KOPT-K1 (cell line): ENCODE measurements around the gene RAB5B.
A peak's percentile ranks its signal among the peaks of the same experiment; 100 is the strongest.
"Not testable (repeated sequence)": the region's sequence is repeated elsewhere in the genome, so short reads cannot be mapped to it uniquely, and the experiment has no call there.

ENCODE experiments used
- H3K27ac ChIP-seq: fragments of 200-600 bp; sonication (generic); 2 replicates; pipeline ENCODE4 v1.5.1; 2016; ENCODE audit warnings: antibody characterized with exemption, mild to moderate bottlenecking, low read depth, low read length; ENCODE audit not compliant: poor library complexity, severe bottlenecking
- H3K36me3 ChIP-seq: fragments of 200-600 bp; sonication (generic); 2 replicates; pipeline ENCODE4 v1.5.1; 2017; ENCODE audit warnings: antibody characterized with exemption, mild to moderate bottlenecking, low read length, moderate library complexity; ENCODE audit not compliant: insufficient read depth
- H3K9me3 ChIP-seq: fragments of 200-600 bp; sonication (generic); 2 replicates; pipeline ENCODE4 v1.5.1; 2017; ENCODE audit warnings: antibody characterized with exemption, low read length, mild to moderate bottlenecking; ENCODE audit not compliant: insufficient read depth, poor library complexity, severe bottlenecking

RAB5B gene

DNA sequence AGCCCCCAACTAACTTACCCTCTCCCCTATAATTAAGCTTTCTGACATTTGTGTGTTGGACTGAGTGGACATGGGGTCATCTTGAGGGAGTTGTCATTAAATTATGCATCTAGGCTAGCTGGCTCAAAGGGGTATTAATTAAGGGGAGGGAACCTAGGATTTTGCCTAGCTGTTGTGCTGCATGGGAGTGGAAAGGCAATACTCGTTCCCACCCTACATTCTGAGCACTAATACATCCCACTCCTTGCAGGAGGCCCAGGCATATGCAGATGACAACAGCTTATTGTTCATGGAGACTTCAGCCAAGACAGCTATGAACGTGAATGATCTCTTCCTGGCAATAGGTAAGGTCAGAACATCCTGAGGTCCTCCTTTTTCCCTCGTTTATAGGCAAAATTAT lies 17.2 kb downstream of the RAB5B start:
- Histone ChIP-seq H3K36me3 (peaks cover 95% of the 10 kb centered on the region), H3K9me3 (no peaks in the 10 kb centered on the region), H3K27ac (no peak overlapping the region)

DNA sequence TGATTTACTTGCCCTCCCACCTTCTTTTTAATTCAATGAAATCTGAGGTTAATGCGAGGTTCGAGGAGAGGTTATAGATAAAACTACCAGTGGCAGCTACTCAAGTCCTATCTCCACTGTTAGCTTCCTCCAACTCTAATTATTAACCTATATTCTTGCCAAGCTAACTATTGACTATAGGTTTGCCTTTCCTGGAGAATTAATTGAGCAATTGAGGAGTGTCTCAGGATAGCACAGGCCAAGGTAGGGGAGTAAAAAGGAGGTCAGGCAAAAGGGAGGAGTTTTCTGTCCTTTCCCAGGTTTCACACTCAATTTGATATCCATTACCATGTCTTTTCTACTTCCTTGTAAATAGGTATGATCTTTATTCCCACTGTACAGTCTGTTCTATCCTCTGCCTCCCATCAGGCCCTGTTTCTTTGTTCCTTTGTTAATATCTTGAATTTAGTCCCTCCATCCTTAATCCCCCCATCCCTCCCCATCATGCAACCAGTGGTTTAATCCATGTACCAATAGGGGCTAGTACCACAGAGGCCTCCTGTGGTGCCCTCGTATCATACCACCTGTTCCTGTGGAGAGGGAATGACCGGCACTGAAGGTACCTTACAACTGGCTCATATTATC lies 19.5 kb downstream of the RAB5B start:
- no peaks in the 10 kb centered on the region for H3K9me3 ChIP-seq
- H3K36me3 ChIP-seq, result peaks cover 72% of the 10 kb centered on the region
- H3K27ac ChIP-seq, result no peak overlapping the region

DNA sequence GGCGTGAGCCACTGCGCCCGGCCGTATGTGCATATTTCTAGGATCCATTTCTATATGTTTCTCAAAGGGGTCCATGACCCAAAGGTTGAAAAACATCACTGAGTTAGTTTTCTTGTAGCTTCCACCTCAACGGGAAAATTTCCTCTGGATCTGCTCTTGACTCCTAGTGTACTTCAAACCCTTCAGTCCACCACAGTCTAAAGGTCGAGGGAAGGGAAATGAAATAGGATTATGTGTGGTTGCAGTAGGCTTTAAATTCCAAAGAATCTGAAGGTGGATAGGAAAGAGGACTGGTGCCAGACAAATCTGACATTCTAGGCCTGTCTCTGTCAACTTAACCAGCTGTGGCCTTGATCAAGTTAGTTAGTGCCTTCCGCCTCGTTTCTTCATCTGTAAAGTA lies 21.5 kb downstream of the RAB5B start:
- no peaks in the 10 kb centered on the region for H3K9me3 ChIP-seq
- peaks cover 52% of the 10 kb centered on the region for H3K36me3 ChIP-seq
- H3K27ac ChIP-seq, result no peak overlapping the region

DNA sequence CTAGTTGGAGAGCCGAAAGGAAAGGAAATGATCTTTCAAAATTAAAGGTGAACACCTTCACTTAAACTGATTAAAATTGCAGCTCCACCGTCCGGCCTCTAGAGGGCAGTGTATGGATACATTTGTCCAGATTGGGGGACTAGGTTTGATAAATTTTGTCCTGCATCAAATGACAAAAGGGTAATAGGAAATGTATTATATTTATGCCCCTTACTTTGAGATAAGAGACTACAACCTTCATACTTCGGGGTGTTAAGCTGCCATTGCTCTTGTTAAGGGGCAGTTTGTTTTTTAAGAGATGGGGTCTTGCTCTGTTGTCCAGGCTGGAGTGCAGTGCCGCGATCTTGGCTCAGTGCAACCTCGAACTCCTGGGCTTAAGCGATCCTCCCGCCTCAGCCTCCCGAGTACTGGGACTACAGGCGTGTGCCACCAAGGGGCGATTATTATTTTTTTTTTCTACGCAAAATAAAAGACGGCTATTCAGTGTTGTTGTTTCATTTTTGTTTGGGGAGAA lies 22.4 kb downstream of the RAB5B start:
- Histone ChIP-seq H3K9me3 (no peaks in the 10 kb centered on the region), H3K36me3 (peaks cover 43% of the 10 kb centered on the region), H3K27ac (no peak overlapping the region)

DNA sequence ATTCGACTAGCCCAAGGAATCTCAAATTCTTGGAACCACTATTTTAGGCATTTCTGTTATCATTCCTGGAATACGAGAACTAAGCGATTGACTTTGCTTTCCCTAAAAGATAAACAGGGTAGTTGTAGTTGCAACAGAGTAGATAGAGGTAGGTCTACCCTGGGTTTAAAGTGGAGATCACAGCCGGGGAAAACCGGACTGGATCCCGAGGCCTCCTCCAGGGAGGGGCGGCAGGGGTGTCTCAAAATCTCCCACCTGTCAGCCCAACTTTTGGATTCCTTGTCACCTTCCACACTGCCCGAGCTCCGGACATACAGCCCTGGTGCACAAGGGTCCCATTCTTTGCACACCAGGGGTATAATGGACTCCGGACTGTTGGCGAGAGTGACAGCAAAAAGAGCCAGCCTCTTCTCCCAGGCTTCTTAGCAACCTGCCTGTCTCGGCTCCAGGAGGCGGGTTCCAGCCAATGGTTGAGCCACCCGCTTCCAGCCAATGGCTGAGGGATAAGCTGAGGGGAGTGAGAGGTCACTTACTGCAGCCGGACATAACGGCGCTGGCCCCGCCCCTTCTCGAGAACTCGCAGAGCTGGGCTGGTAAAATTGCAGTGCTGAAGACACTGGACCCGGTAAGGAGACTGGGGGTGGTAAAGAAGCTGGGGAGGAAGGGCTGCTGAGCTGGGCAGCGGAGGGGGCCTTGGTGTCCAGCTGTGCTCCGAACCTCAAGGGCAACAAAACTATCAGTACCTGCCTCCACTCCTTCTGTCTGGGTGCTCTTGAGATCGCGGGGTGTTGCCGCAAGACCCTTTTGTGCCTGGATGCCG lies 23.0 kb downstream of the RAB5B start, which contains the start of gene SUOX:
Gene SUOX, plus strand, starts transcription at position 562 of the 820 bp plus-strand sequence. CDS start 4,946 bp downstream, outside the sequence.
- no peak within 1 kb of the TSS for H3K27ac ChIP-seq
- no peaks in the 10 kb centered on the region for H3K9me3 ChIP-seq
- H3K36me3 ChIP-seq, result peaks cover 37% of the 10 kb centered on the region

DNA sequence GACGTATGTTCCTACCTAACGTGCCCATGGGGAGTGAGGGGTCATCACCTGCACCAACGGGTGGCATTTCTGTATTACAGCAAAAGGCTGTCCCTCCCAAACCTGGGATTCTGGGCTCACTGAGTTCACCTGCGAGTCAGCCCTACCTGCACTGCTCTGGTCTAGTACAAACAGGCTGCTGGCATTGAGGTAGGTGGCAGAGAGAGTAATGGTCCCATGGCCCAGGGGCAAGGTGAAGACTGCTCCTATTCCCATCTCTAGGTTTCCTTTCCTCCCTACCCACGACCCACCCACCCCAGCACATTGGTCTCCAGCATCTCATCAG lies 23.6 kb downstream of the RAB5B start:
- H3K27ac ChIP-seq, result no peak overlapping the region
- no peaks in the 10 kb centered on the region for H3K9me3 ChIP-seq
- H3K36me3 ChIP-seq, result peaks cover 31% of the 10 kb centered on the region

DNA sequence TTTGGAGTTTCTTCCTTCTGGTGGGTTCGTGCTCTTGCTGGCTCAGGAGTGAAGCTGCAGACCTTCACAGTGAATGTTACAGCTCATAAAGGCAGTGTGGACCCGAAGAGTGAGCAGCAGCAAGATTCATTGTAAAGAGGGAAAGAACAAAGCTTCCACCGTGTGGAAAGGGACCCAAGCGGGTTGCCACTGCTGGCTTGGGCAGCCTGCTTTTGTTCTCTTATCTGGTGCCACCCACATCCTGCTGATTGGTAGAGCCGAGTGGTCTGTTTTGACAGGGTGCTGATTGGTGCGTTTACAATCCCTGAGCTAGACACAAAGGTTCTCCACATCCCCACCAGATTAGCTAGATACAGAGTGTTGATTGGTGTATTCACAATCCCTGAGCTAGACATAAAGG lies 25.6 kb downstream of the RAB5B start:
- peaks cover 11% of the 10 kb centered on the region for H3K36me3 ChIP-seq
- H3K27ac ChIP-seq, result peak overlapping the region; percentile 34

DNA sequence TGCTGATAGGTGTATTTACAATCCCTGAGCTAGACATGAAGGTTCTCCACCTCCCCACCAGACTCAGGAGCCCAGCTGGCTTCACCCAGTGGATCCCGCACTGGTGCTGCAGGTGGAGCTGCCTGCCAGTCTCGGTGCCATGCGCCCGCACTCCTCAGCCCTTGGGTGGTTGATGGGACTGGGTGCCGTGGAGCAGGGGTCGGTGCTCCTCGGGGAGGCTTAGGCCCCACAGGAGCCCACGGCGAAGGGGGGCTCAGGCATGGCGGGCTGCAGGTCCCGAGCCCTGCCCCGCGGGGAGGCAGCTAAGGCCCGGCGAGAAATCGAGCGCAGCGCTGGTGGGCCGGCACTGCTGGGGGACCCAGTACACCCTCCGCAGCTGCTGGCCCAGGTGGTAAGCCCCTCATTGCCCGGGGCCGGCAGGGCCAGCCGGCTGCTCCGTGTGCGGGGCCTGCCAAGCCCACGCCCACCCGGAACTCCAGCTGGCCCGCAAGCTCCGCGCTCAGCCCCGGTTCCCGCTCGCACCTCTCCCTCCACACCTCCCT lies 26.2 kb downstream of the RAB5B start:
- not testable (repeated sequence) for H3K9me3 ChIP-seq, H3K36me3 ChIP-seq, H3K27ac ChIP-seq

More for the DNA sequence above, 25.6 kb downstream of the RAB5B start:
- H3K9me3 ChIP-seq, result not testable (repeated sequence)

DNA sequence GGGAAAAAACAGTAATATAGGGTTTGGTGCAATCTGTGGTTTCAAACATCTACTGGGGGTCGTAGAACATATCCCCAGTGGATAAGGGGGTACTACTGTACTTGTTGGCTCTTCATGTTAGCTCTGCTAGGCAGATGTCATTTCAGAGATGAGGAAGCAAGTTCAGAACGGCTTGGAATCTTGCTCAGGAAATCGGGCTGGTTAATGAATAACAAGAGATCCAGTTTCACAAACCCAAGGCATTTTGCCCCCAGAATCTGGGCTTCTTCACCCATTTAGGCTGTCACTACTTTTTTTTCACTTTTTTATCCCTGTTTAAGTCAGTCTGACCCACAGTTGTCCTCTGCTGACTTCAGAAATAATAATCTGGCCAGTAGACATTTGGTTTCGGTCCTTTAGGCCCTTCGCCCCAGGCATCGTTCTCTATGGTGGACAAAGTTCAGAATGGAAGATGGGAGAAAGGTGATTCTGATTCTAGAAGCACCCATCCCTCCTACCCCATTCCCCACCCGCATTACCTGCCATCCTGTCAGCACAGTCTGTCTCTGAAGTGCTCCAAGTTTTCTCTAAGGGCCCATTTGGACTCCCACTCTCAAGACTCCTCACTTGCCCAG lies 27.7 kb downstream of the RAB5B start:
- no peaks in the 10 kb centered on the region for H3K9me3 ChIP-seq
- H3K27ac ChIP-seq, result no peak overlapping the region
- H3K36me3 ChIP-seq, result no peaks in the 10 kb centered on the region

DNA sequence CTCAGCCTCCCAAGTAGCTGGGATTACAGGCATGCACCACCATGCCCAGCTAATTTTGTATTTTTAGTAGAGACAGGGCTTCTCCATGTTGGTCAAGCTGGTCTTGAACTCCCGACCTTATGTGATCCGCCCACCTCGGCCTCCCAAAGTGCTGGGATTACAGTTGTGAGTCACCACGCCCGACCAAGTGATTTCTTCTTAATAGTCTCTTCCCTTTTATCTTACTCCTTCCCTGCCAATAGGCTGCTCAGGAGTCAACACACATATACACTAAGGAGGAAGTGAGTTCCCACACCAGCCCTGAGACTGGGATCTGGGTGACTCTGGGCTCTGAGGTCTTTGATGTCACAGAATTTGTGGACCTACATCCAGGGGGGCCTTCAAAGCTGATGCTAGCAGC lies 29.5 kb downstream of the RAB5B start:
- H3K27ac ChIP-seq, H3K36me3 ChIP-seq: not testable (repeated sequence)

DNA sequence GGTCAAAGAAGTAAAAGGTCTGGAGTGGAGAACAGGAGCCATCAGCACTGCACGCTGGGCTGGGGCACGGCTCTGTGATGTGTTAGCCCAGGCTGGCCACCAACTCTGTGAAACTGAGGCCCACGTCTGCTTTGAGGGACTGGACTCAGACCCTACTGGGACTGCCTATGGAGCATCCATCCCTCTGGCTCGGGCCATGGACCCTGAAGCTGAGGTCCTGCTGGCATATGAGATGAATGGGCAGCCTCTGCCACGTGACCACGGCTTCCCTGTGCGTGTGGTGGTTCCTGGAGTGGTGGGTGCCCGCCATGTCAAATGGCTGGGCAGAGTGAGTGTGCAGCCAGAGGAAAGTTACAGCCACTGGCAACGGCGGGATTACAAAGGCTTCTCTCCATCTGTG lies 30.3 kb downstream of the RAB5B start:
- Histone ChIP-seq H3K36me3 (no peaks in the 10 kb centered on the region), H3K27ac (no peak overlapping the region), H3K9me3 (no peaks in the 10 kb centered on the region)

More for the DNA sequence above, 29.5 kb downstream of the RAB5B start:
- not testable (repeated sequence) for H3K9me3 ChIP-seq

DNA sequence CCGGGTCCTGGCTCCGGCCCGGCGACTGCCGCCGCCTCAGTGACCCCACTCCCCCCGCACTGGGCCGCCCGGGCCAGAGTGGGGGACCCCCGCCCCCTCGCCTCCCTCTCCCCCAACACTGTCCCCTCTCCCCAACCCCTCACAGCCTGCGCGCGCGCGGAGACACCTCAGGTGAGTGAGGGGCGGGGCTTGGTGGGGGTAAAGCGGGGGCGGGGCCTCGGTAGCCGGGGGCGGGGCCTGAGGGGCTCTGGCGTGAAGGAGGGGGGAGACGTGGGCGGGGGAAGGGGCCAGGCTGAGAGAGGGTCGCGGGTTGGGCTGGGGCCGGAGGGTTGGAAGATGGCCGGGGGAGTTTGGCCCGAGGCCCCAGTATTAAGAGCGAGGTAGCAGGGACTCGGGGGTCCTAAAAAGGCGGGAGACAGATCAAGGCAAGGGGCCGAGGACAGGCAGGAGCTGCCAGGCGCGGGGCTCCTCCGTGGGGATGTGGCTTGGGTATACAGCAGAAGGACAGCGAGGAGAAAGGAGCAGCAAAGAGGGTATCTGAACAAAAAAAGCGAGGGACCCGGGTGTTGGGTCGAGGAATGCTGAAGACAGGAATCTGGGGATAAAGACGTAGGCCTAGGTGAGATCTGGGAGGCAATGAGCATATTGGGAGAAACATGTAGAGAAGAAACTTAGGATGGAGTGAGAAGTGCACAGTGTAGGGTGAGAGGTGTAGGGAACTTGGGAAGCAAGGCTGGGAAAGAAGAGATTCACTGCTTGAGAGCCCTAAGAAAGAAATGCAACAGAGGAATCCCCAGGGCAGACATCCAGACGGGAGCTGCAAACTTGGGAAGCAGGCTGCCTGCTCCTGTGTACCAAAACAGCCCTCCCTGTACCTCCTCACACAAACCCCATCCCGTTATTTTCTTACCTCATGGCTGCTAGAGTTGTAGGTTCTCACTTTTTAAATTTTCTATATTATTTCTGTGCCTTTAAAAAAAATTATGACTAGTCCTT lies 34.0 kb downstream of the RAB5B start:
- no peaks in the 10 kb centered on the region for H3K36me3 ChIP-seq
- H3K27ac ChIP-seq, result no peak overlapping the region
- no peaks in the 10 kb centered on the region for H3K9me3 ChIP-seq

DNA sequence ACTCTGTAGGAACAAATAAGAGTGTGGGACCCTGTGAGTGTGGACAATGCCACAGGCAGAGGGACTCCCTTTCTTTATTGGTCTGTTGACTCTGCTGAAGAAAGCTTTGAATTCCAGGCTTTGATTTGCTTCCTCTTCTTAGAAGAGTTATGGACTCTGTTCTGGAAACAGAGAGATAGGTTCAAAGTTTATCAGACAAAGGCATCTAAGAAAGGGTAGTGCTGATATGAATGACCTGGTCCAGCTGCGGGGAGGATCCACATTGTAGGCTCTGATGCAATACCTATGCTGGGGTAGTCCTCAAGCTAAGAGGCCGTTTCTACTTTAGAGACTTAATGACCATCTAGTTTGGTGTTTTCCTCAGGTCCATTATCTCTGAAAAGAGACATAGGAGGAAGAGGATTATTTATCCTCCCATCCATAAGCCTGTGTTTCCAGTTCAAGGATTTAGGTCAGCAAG lies 36.3 kb downstream of the RAB5B start:
- Histone ChIP-seq H3K36me3 (no peaks in the 10 kb centered on the region), H3K9me3 (no peaks in the 10 kb centered on the region), H3K27ac (no peak overlapping the region)

DNA sequence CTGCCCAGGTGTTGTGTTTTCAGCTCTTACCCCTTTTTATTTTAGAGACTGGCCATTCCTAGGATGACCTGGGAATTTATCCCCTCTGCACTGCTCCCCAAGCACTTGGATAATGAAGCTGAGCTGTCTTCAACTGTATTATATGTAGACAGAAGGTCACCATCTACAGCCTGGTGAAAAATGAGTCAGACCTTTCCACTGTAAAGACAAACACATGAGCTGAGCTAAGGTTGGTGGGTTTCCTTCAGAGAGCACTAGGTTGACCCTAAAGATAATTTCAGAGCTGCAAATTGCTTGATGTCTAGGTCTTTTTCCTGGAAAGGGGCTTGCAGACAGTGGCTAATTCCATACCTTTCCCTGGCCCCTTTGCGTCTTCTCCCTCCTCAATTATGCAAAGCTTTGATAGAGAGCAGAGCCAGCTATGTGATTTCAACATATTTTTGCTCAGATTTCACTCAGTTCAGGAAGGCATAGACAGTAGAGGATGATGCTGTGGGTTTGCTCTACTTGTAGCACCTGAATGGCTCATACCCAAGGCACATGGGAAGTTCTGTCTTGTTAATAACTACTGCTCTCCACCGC lies 37.7 kb downstream of the RAB5B start:
- Histone ChIP-seq H3K27ac (no peak overlapping the region), H3K36me3 (no peaks in the 10 kb centered on the region), H3K9me3 (no peaks in the 10 kb centered on the region)
